Ishikawa (cell line): Measurements from ENCODE around the gene GSTA4.

Source experiments
- CEBPB ChIP-seq: IDR thresholded peaks from 2 replicates; pipeline ENCODE4 v1.6.1; 2012
- CREB1 ChIP-seq: IDR thresholded peaks from 2 replicates; pipeline ENCODE4 v1.6.1; 2012; ENCODE audit warnings: low read depth
- EGR1 ChIP-seq: IDR thresholded peaks from 2 replicates; pipeline ENCODE4 v1.6.1; 2012
- EP300 ChIP-seq: IDR thresholded peaks from 2 replicates; pipeline ENCODE4 v1.6.1; 2012; ENCODE audit warnings: borderline replicate concordance
- NFIC ChIP-seq: IDR thresholded peaks from 2 replicates; pipeline ENCODE4 v1.6.1; 2012
- RAD21 ChIP-seq: IDR thresholded peaks from 2 replicates; pipeline ENCODE4 v1.6.1; 2012; ENCODE audit warnings: low read depth
- REST ChIP-seq: IDR thresholded peaks from 2 replicates; pipeline ENCODE4 v1.6.1; 2012; ENCODE audit warnings: low read depth, mild to moderate bottlenecking
- TEAD4 ChIP-seq: IDR thresholded peaks from 2 replicates; pipeline ENCODE4 v1.6.1; 2012
- USF1 ChIP-seq: IDR thresholded peaks from 2 replicates; pipeline ENCODE4 v1.6.1; 2012
- YY1 ChIP-seq: IDR thresholded peaks from 2 replicates; pipeline ENCODE4 v1.6.1; 2012; ENCODE audit warnings: low read depth
- ZBTB7A ChIP-seq: IDR thresholded peaks from 2 replicates; pipeline ENCODE4 v1.6.1; 2012; ENCODE audit warnings: low read depth

- no peak for TF ChIP-seq ZBTB7A
- TF ChIP-seq CREB1, result no peak
- TF ChIP-seq REST, result no peak
- no peak for TF ChIP-seq EGR1
- TF ChIP-seq NFIC, result no peak
- no peak for TF ChIP-seq EP300
- no peak for TF ChIP-seq YY1
- no peak for TF ChIP-seq TEAD4
- TF ChIP-seq CEBPB, result no peak
- no peak for TF ChIP-seq USF1
- TF ChIP-seq RAD21, result no peak
Measured at GRCh38 chr6:52937908-52938307, 57.2 kb downstream of the GSTA4 start.
